OCI-LY1 (cell line): ENCODE data around the gene NTPCR.

Source experiments
- H2AFZ ChIP-seq: fragments of 200-600 bp; sonication (generic), shearing (Covaris generic); 2 replicates; pipeline ENCODE4 v1.6.0; 2014; ENCODE audit warnings: antibody characterized with exemption, mild to moderate bottlenecking, low read length
- H3F3A ChIP-seq: fragments of 200-600 bp; sonication (generic), shearing (Covaris generic); 2 replicates; pipeline ENCODE4 v1.6.0; 2014; ENCODE audit warnings: mild to moderate bottlenecking, antibody characterized with exemption, low read length, moderate library complexity; ENCODE audit not compliant: insufficient read depth
- H3K27ac ChIP-seq: fragments of 200-600 bp; sonication (generic); 2 replicates; pipeline ENCODE4 v1.5.1; 2014; ENCODE audit warnings: low read length, mixed run types, mild to moderate bottlenecking, low read depth; ENCODE audit not compliant: poor library complexity, severe bottlenecking
- H3K27me3 ChIP-seq: fragments of 200-600 bp; sonication (generic); 2 replicates; pipeline ENCODE4 v1.6.0; 2014; ENCODE audit warnings: antibody characterized with exemption, mild to moderate bottlenecking, low read length, moderate library complexity; ENCODE audit not compliant: insufficient read depth
- H3K36me3 ChIP-seq: fragments of 200-600 bp; sonication (generic); 2 replicates; pipeline ENCODE4 v1.6.1; 2014; ENCODE audit warnings: mild to moderate bottlenecking, antibody characterized with exemption, low read length, moderate library complexity, mixed read lengths; ENCODE audit not compliant: insufficient read depth
- H3K4me1 ChIP-seq: fragments of 200-600 bp; sonication (generic); 2 replicates; pipeline ENCODE4 v1.5.1; 2014; ENCODE audit warnings: mild to moderate bottlenecking, low read length, moderate library complexity; ENCODE audit not compliant: insufficient read depth, severe bottlenecking
- H3K4me2 ChIP-seq: fragments of 200-600 bp; sonication (generic), shearing (Covaris generic); 2 replicates; pipeline ENCODE4 v1.6.1; 2014; ENCODE audit warnings: low read length
- H3K4me3 ChIP-seq: fragments of 200-600 bp; sonication (generic); 2 replicates; pipeline ENCODE4 v1.5.1; 2014; ENCODE audit warnings: low read length, low read depth, mild to moderate bottlenecking, mixed read lengths; ENCODE audit not compliant: poor library complexity, severe bottlenecking
- H3K79me2 ChIP-seq: fragments of 200-600 bp; shearing (Covaris generic); 2 replicates; pipeline ENCODE4 v1.6.1; 2016; ENCODE audit warnings: mixed run types, low read length, mixed read lengths; ENCODE audit not compliant: insufficient read depth
- H3K9ac ChIP-seq: fragments of 200-600 bp; sonication (generic), shearing (Covaris generic); 2 replicates; pipeline ENCODE4 v1.6.1; 2014; ENCODE audit warnings: mild to moderate bottlenecking, low read length, mixed read lengths
- H3K9me2 ChIP-seq: fragments of 200-600 bp; sonication (generic), shearing (Covaris generic); 2 replicates; pipeline ENCODE4 v1.6.1; 2014; ENCODE audit warnings: low read depth, mild to moderate bottlenecking, low read length, mixed read lengths
- H3K9me3 ChIP-seq: fragments of 200-600 bp; shearing (Covaris generic); 2 replicates; pipeline ENCODE4 v1.6.1; 2014; ENCODE audit warnings: low read length, mixed read lengths
- H4K20me1 ChIP-seq: fragments of 200-600 bp; sonication (generic), shearing (Covaris generic); 2 replicates; pipeline ENCODE4 v1.6.0; 2016; ENCODE audit warnings: mild to moderate bottlenecking, low read length; ENCODE audit not compliant: insufficient read depth
- CTCF ChIP-seq: fragments of 200-600 bp; sonication (generic), shearing (Covaris generic); IDR thresholded peaks from 2 replicates; pipeline ENCODE4 v1.5.1; 2017; ENCODE audit warnings: mild to moderate bottlenecking, antibody characterized with exemption, low read length, moderate library complexity, mixed read lengths
- EZH2 ChIP-seq: fragments of 200-600 bp; sonication (generic), shearing (Covaris generic); IDR thresholded peaks from 2 replicates; pipeline ENCODE4 v1.8.0; 2017; ENCODE audit warnings: borderline replicate concordance, mixed run types, mild to moderate bottlenecking, antibody characterized with exemption, low read length, moderate library complexity, mixed read lengths

Gene NTPCR

DNA sequence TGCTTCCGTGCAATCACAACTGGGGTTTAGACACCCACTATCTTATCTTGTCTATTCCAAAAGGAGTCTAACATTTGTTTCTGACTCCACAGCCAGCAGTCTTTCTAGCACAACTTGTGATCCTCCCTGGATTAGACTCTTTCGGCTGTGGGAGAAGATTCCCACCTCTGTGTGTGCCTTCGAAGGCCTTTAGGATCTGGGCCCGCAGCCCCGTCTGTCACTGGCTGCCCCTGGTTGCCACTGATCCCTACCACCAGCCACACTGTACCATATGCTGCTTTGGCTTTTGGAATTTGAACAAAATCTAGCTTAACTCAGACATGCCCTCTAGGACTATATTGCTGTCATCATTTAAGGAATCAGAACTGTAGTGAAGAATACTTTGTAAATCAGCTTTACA lies 18.0 kb downstream of the NTPCR start:
- Histone ChIP-seq H2AFZ (no peak overlapping the region), H3K79me2 (no peaks in the 10 kb centered on the region), H3K27me3 (no peaks in the 10 kb centered on the region), H4K20me1 (no peaks in the 10 kb centered on the region), H3K4me2 (no peak overlapping the region), H3K9me3 (peaks cover 6% of the 10 kb centered on the region; the same call in 1 of the 2 replicates), H3F3A (no peaks in the 10 kb centered on the region), H3K9ac (no peak overlapping the region), H3K27ac (no peak overlapping the region), H3K4me3 (no peak overlapping the region), H3K4me1 (no peaks in the 10 kb centered on the region), H3K36me3 (peaks cover 70% of the 10 kb centered on the region), H3K9me2 (no peaks in the 10 kb centered on the region)
- TF ChIP-seq CTCF: no peak
- no peak for TF ChIP-seq EZH2

GRCh38 chr1:232968965-232969364 lies 18.6 kb downstream of the NTPCR start:
- Histone ChIP-seq H3K79me2 (no peaks in the 10 kb centered on the region), H3K4me3 (no peak overlapping the region), H3K9ac (no peak overlapping the region), H4K20me1 (no peaks in the 10 kb centered on the region), H3K27me3 (no peaks in the 10 kb centered on the region), H2AFZ (no peak overlapping the region), H3K4me1 (no peaks in the 10 kb centered on the region), H3F3A (no peaks in the 10 kb centered on the region), H3K9me2 (no peaks in the 10 kb centered on the region), H3K9me3 (peaks cover 11% of the 10 kb centered on the region; the same call in 1 of the 2 replicates), H3K27ac (no peak overlapping the region), H3K4me2 (no peak overlapping the region), H3K36me3 (peaks cover 70% of the 10 kb centered on the region)
- no peak for TF ChIP-seq CTCF
- TF ChIP-seq EZH2: no peak

GRCh38 chr1:232969799-232970198 lies 19.4 kb downstream of the NTPCR start:
- Histone ChIP-seq H3K79me2 (no peaks in the 10 kb centered on the region), H3K4me1 (no peaks in the 10 kb centered on the region), H3K27ac (no peak overlapping the region), H3K9me2 (no peaks in the 10 kb centered on the region), H3K4me2 (no peak overlapping the region), H3K4me3 (no peak overlapping the region), H2AFZ (no peak overlapping the region), H3K9ac (no peak overlapping the region), H3K27me3 (no peaks in the 10 kb centered on the region), H3F3A (no peaks in the 10 kb centered on the region), H3K36me3 (peaks cover 75% of the 10 kb centered on the region), H3K9me3 (peaks cover 11% of the 10 kb centered on the region; the same call in 1 of the 2 replicates), H4K20me1 (no peaks in the 10 kb centered on the region)
- no peak for TF ChIP-seq CTCF
- no peak for TF ChIP-seq EZH2
